ENCODE measurements around the gene MFAP4.

MFAP4 gene

DNA sequence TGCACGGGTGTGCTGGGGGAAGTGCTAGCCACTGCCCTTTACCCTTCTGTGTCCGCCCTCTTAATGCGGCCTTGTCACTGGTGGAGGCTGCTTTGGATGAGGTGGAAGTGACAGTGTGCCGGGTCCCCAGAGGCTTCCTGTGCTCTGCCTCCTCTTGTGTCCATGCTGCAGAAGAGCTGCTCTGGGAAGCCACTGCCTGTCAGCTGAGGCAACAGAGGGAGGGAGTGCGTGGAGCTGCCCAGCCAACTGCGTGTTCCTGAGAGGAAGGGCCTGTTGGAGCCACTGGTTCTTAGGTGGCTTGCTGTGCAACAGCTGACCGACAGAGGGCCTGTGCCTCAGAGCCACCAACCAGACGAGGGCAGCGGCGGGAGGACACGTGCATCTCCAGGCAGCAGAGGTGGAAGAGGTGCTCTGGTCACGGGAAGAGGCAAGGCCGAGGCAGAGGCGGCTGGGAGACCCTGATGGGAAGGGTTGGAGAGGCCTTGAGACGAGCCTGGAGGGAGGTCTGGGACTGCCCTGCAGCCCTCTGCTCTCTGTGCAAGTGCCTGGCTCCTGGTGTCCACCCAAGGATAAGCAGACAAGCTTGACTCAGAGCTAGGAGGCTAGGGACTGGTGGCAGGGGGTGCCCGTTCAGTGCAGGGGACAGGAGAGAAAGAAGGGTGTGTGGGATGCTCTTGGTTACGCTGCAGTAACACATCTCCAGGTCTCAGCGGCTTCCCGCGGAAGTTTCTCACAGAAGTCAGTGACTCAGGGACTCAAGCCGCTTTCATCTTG lies 49.9 kb downstream of the MFAP4 start:
- DNase-seq (ENCODE audit: low read depth in 2 of 2, low spot score in 1 of 2) = no peak

DNA sequence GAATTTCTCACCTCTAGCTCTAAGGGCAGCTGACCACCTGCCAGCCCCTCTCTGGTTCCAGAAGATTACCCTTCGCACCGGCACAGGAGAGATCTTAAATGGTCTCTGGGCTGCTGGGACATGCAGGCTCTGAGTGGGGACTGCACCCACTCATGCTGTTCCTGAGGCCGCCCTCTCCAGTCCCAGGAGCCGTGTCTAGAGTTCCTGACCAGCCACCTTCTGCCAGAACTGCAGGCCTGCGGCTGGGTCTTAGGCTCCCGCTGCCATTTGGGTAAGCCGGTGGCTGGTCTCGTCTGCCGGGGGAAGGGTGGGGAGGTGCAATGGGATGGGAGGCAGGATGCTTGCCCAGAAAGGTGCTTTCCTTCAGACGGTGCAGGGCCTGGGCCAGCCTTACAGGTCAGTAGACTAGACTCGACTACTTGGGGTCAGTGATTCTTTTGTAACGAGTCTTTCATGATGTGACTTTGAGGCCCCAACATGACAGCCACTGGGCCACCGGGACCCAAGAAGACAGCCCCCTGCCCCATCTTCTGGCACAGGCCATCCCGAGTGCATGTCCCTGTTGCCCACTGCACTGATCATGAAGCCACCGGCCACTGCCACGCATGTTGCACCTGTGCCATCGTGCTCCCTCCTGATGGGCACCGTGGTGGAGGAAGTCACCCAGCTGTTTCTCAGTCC lies 50.9 kb downstream of the MFAP4 start:
- no peak for DNase-seq (ENCODE audit: low read depth in 2 of 2, low spot score in 1 of 2)

DNA sequence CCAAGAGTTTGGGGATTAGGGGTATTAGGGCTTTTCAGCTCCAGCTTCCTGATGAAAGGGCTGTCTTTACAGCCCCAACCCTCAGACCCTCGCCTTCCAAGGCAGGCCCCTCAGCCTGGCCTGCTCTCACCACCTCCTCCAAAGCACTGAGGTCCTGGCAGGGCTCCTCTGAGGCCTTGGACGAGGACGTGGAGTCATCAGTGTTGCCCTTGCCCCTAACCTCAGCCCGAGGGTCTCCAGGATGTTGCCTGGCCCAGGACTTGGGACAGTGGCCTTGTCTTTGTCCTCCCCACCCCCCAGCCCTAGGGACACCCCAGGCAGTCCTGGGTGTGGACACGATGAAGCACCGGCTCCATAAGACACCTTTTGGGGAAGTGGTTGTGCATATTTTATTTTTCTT lies 52.7 kb downstream of the MFAP4 start:
- no peak for DNase-seq (ENCODE audit: low read depth in 2 of 2, low spot score in 1 of 2)

DNA sequence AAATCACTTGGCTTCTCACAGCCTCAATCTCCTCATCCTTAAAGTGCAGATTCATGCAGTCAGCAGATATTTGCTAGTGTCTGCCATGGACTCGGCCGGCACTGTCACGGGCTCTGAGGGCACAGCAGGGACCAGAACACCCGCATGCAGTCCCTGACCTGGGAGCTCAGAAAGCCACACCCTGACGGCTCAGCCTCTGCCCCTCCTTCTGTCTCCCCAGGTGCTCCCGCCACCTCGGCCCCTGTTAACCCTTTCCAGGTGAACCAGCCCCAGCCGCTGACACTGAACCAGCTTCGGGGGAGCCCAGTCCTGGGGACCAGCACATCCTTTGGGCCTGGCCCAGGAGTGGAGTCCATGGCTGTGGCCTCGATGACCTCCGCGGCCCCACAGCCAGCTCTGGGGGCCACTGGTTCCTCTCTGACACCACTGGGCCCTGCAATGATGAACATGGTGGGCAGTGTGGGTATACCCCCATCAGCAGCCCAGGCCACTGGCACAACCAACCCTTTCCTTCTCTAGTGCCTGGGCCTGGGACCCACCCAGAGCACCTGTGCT lies 53.2 kb downstream of the MFAP4 start:
- DNase-seq (ENCODE audit: low read depth in 2 of 2, low spot score in 1 of 2) = no peak

Measured in stimulated activated CD8-positive, alpha-beta memory T cell treated with anti-CD3 and anti-CD28 coated beads, Interleukin-4, amount 100 ng/mL, for 4 hours (primary cell).